HepG2 (cell line): Measurements from ENCODE around the gene DSCAML1. TPM values are rescaled to one million over a fixed set of nuclear protein-coding genes. Genes with fewer than 3 reads are reported as not detected.

Experiments
- ATAC-seq: fragments of 200-7000 bp; cut with Tn5 transposase; 3 replicates; pipeline ENCODE4 v1.9.1; 2020; ENCODE audit warnings: mild to moderate bottlenecking, moderate library complexity
- BruUV-seq: library from RNA; stranded (reverse); fragments of 400-500 nt; replicated peaks from 2 replicates; lab custom pipeline; 2021; lab: Mats Ljungman, UMichigan
- CTCF ChIA-PET: fragments of 300-600 bp; formaldehyde crosslinking; extraction: SDS; loops from one replicate; lab custom pipeline; 2021; ENCODE audit warnings: low total read pairs, inconsistent platforms, low intra/inter-chr PET ratio; lab: Yijun Ruan, JAX
- POLR2A ChIA-PET: fragments of 350-600 bp; sonication (Branson Sonifier 250); formaldehyde crosslinking; loops from one replicate; lab custom pipeline; 2020; ENCODE audit warnings: antibody characterized with exemption, inconsistent platforms; lab: Yijun Ruan, JAX
- DNase-seq: peaks from one replicate; pipeline ENCODE4 v3.0.0-alpha.2; 2015; ENCODE audit warnings: low spot score
- FAIRE-seq: peaks from 3 replicates; lab custom pipeline; 2011; peaks lifted over from hg19 to GRCh38; lab: Jason Lieb, UNC
- H2AFZ ChIP-seq: one replicate; pipeline ENCODE4 v1.6.1; 2011; ENCODE audit warnings: low read length, inconsistent platforms
- H3K27ac ChIP-seq: fragments of 300-600 bp; 3 replicates; pipeline ENCODE4 v1.8.0; 2011; ENCODE audit warnings: mixed run types, mild to moderate bottlenecking, mixed read lengths, low read length, inconsistent platforms; ENCODE audit not compliant: insufficient read depth; ENCODE audit errors: extremely low read length
- H3K27me3 ChIP-seq, 2 experiments: fragments of 200-600 bp in 1 of 2; 2 replicates in 1 of 2; 3 replicates in 1 of 2; pipeline versions ENCODE4 v1.6.0 to v1.8.0; 2011; ENCODE audit warnings: low read length in 2 of 2, mild to moderate bottlenecking in 2 of 2, moderate library complexity in 2 of 2, inconsistent platforms in 1 of 2; ENCODE audit not compliant: insufficient read depth in 2 of 2, control insufficient read depth in 1 of 2
- H3K36me3 ChIP-seq, 2 experiments: fragments of 200-600 bp in 1 of 2; replicated peaks in 1 of 2; 2 replicates in 1 of 2; 3 replicates in 1 of 2; pipeline versions ENCODE4 v1.5.1 to v1.8.0; 2011; ENCODE audit warnings: low read length in 2 of 2, inconsistent platforms in 1 of 2; ENCODE audit not compliant: insufficient read depth in 2 of 2, control insufficient read depth in 1 of 2
- H3K4me1 ChIP-seq: 2 replicates; pipeline ENCODE4 v1.5.1; 2012; ENCODE audit warnings: low read length, inconsistent platforms; ENCODE audit not compliant: insufficient read depth
- H3K4me2 ChIP-seq: 2 replicates; pipeline ENCODE4 v1.6.0; 2011; ENCODE audit warnings: low read depth, low read length, inconsistent platforms
- H3K4me3 ChIP-seq, 3 experiments: fragments of 200-600 bp in 1 of 3; sonication (generic), shearing (Covaris generic) in 1 of 3; replicated peaks in 1 of 3; 2 replicates each; pipeline ENCODE4 v1.5.1; 2011 to 2016; ENCODE audit warnings: low read length in 3 of 3, inconsistent platforms in 2 of 3, low read depth in 2 of 3, mild to moderate bottlenecking in 2 of 3, control low read depth in 1 of 3, mixed read lengths in 1 of 3; ENCODE audit not compliant: insufficient read depth in 1 of 3
- H3K79me2 ChIP-seq: one replicate; pipeline ENCODE4 v1.6.1; 2011; ENCODE audit warnings: low read length, inconsistent platforms; ENCODE audit not compliant: insufficient read depth
- H3K9ac ChIP-seq: 2 replicates; pipeline ENCODE4 v1.6.0; 2011; ENCODE audit warnings: mild to moderate bottlenecking, low read depth, low read length, inconsistent platforms; ENCODE audit not compliant: insufficient read depth
- H3K9me3 ChIP-seq: 2 replicates; pipeline ENCODE4 v1.5.1; 2012; ENCODE audit warnings: mild to moderate bottlenecking, low read length
- H4K20me1 ChIP-seq: 2 replicates; pipeline ENCODE4 v1.6.0; 2011; ENCODE audit warnings: inconsistent platforms, mild to moderate bottlenecking, low read length, moderate library complexity; ENCODE audit not compliant: insufficient read depth
- DPF2 ChIP-seq: sonication (generic); formaldehyde crosslinking; IDR thresholded peaks from 2 replicates; pipeline ENCODE4 v1.4.0; 2020; ENCODE audit warnings: mild to moderate bottlenecking, low read depth, missing genetic modification reagents, borderline replicate concordance
- EEA1 ChIP-seq: sonication (generic); formaldehyde crosslinking; IDR thresholded peaks from 2 replicates; pipeline ENCODE4 v1.5.1; 2020; ENCODE audit warnings: mild to moderate bottlenecking, missing genetic modification reagents, borderline replicate concordance
- EP300 ChIP-seq, 3 experiments: sonication (generic) in 1 of 3; formaldehyde crosslinking in 1 of 3; IDR thresholded peaks; 2 replicates each; pipeline versions ENCODE4 v1.5.1 to v1.6.1; 2011 to 2020; ENCODE audit warnings: low read depth in 2 of 3, low read length in 2 of 3, borderline replicate concordance in 1 of 3, improper control_type of control experiment in 1 of 3, mild to moderate bottlenecking in 1 of 3, missing genetic modification reagents in 1 of 3, moderate library complexity in 1 of 3
- HOXA3 ChIP-seq: sonication (generic); formaldehyde crosslinking; IDR thresholded peaks from 2 replicates; pipeline ENCODE4 v1.5.0; 2020; ENCODE audit warnings: missing genetic modification reagents
- NFYC ChIP-seq: IDR thresholded peaks from 2 replicates; pipeline ENCODE4 v1.6.1; 2016; ENCODE audit warnings: missing genetic modification reagents, missing compliant biosample characterization
- SAFB2 ChIP-seq: sonication (generic); formaldehyde crosslinking; IDR thresholded peaks from 2 replicates; pipeline ENCODE4 v1.5.1; 2020; ENCODE audit warnings: missing genetic modification reagents, low read depth, mild to moderate bottlenecking, borderline replicate concordance
- SETDB1 ChIP-seq: sonication (generic); formaldehyde crosslinking; IDR thresholded peaks from 2 replicates; pipeline ENCODE4 v1.5.1; 2020; ENCODE audit warnings: missing genetic modification reagents, mild to moderate bottlenecking, borderline replicate concordance
- SRSF9 ChIP-seq: fragments of 200-400 bp; formaldehyde crosslinking; IDR thresholded peaks from 2 replicates; pipeline ENCODE4 v1.6.1; 2018; ENCODE audit warnings: borderline replicate concordance, mild to moderate bottlenecking, low read depth, low read length; ENCODE audit not compliant: insufficient read depth, poor library complexity, severe bottlenecking
- ZFP90 ChIP-seq: sonication (generic); formaldehyde crosslinking; IDR thresholded peaks from 2 replicates; pipeline ENCODE4 v1.8.0; 2022; ENCODE audit warnings: missing genetic modification reagents, mild to moderate bottlenecking, inconsistent platforms, borderline replicate concordance
- ZNF468 ChIP-seq: sonication (generic); formaldehyde crosslinking; IDR thresholded peaks from 2 replicates; pipeline ENCODE4 v1.8.0; 2022; ENCODE audit warnings: mild to moderate bottlenecking, moderate library complexity, missing genetic modification reagents
- ZNF737 ChIP-seq: sonication (generic); formaldehyde crosslinking; IDR thresholded peaks from 2 replicates; pipeline ENCODE4 v1.5.0; 2020; ENCODE audit warnings: missing genetic modification reagents, mild to moderate bottlenecking, borderline replicate concordance
- ZZZ3 ChIP-seq: sonication (generic); formaldehyde crosslinking; IDR thresholded peaks from 2 replicates; pipeline ENCODE4 v1.4.0; 2020; ENCODE audit warnings: missing genetic modification reagents, mild to moderate bottlenecking, borderline replicate concordance
- WGBS: methylation state at CpG from one replicate; pipeline ENCODE4 v1.1.6; 2017; ENCODE audit warnings: low lambda C conversion rate; 5-methylcytosine and 5-hydroxymethylcytosine counted together
- in situ Hi-C: cut with HindIII; loops from 2 replicates; pipeline ENCODE4 v1.10.0; 2017; ENCODE audit warnings: low pct_unique_long_range_greater_than_20kb; ENCODE audit not compliant: extremely low pct_ligation_motif_present
- intact Hi-C: fragments of 100-400 bp; cut with micrococcal nuclease; formaldehyde crosslinking; loops from one replicate; pipeline ENCODE4 v1.10.0; 2022; ENCODE audit not compliant: unreplicated experiment
- polyA plus RNA-seq, 8 experiments: library from polyadenylated mRNA; depleted of rRNA in 3 of 8; stranded (reverse) in 7 of 8; unstranded in 1 of 8; fragments of >200 nt; fragmentation: Illumina TruSeq in 4 of 8; extraction: Trizol in 4 of 8; gene quantifications; 2 replicates each; pipeline versions ENCODE4 v1.2.1 to v1.2.3, GENCODE V29; 2011 to 2016; ENCODE audit warnings: low read depth in 4 of 8, missing spikeins in 1 of 8, mixed read lengths in 1 of 8; ENCODE audit not compliant: insufficient read depth in 1 of 8
- total RNA-seq, 5 experiments: library from RNA; depleted of rRNA; stranded (reverse); fragments of >200 nt; fragmentation: Illumina TruSeq; extraction: Trizol; gene quantifications; 2 replicates each; pipeline ENCODE4 v1.2.3, GENCODE V29; 2016; ENCODE audit warnings: low read depth in 1 of 5
- TF ChIP-seq, protein P1 (sequence below): sonication (generic); formaldehyde crosslinking; conservative IDR thresholded peaks from 2 replicates; pipeline ENCODE4 v1.8.0; 2022; ENCODE audit warnings: missing genetic modification reagents
- TF ChIP-seq, protein P2 (sequence below): sonication (generic); formaldehyde crosslinking; IDR thresholded peaks from 2 replicates; pipeline ENCODE4 v1.5.1; 2020; ENCODE audit warnings: mild to moderate bottlenecking, missing genetic modification reagents, borderline replicate concordance

The DSCAML1 gene
- total and polyA plus RNA-seq, 2 of the 13 experiments (the other 11 are each of a cell fraction or from before 2014, with no cell fraction given): 0.29 to 0.40 TPM

DNA sequence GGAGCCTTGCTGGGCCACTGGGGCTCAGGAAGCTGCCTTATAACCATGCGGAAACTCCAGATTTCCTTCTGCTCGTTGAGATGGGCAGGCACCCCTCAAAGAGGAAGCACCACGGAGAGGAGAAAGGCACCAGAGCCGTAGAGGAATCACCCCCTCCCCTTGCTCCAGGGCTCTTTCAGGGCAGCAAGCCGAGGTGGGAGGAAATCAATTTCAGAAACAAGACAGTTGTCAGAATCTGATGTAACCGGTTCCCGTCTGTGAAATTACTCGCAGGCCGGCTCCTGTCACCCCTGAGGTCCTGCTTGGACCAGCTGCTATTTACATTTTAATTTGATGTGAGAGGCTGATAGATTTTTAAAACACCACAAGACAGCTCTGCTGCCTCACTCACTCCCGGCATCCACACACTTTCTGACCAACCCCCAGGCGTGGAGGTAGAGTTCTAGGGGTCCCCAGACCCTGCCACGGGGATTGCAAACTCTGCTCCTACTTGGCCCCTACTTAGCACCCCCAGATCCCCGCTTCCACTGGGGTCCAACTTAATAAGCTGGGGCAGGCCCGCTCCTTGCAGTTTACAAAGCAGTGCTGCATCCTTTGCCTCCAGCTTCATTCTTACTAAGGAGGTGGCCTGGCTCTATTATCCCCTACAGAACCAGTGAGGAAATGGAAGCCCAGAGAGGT, 306.9 kb downstream of the DSCAML1 start:
- no peak for ATAC-seq
- BruUV-seq: no TSS peak
- Histone ChIP-seq H3K9me3 (no peaks in the 10 kb centered on the region), H3K4me1 (no peaks in the 10 kb centered on the region), H3K4me2 (no peak overlapping the region), H3K27me3 (peaks cover 8 to 36% of the 10 kb centered on the region in 2 experiments), H4K20me1 (no peaks in the 10 kb centered on the region), H3K4me3 (no peak overlapping the region), H2AFZ (no peak overlapping the region), H3K9ac (no peak overlapping the region), H3K27ac (no peak overlapping the region), H3K36me3 (no peaks in the 10 kb centered on the region), H3K79me2 (no peaks in the 10 kb centered on the region)
- intact Hi-C loops: no loop called here
- no peak for FAIRE-seq
- CTCF ChIA-PET: no interaction called here
- DNase-seq: no peak
- POLR2A ChIA-PET: no interaction called here
- 10% methylated on average over 12 of the region's 14 CpGs for WGBS
- in situ Hi-C loops: no loop called here
- TF ChIP-seq ZNF468 (CRISPR knock-in tag): no peak
- no peak for TF ChIP-seq NFYC (CRISPR knock-in tag)
- TF ChIP-seq SRSF9: no peak
- no peak for TF ChIP-seq EP300 (IDR thresholded peaks at IDR 0.05; ENCODE audit: low read depth in 2 of 2, low read length in 2 of 2)
- no peak for TF ChIP-seq EP300 (CRISPR knock-in tag; IDR thresholded peaks at IDR 0.05; ENCODE audit: borderline replicate concordance)
- no peak for TF ChIP-seq DPF2 (CRISPR knock-in tag)
- no peak for TF ChIP-seq SETDB1
- TF ChIP-seq ZZZ3 (CRISPR knock-in tag): no peak
- no peak for TF ChIP-seq HOXA3
- TF ChIP-seq ZFP90 (CRISPR knock-in tag): no peak
- TF ChIP-seq, protein P1, sequence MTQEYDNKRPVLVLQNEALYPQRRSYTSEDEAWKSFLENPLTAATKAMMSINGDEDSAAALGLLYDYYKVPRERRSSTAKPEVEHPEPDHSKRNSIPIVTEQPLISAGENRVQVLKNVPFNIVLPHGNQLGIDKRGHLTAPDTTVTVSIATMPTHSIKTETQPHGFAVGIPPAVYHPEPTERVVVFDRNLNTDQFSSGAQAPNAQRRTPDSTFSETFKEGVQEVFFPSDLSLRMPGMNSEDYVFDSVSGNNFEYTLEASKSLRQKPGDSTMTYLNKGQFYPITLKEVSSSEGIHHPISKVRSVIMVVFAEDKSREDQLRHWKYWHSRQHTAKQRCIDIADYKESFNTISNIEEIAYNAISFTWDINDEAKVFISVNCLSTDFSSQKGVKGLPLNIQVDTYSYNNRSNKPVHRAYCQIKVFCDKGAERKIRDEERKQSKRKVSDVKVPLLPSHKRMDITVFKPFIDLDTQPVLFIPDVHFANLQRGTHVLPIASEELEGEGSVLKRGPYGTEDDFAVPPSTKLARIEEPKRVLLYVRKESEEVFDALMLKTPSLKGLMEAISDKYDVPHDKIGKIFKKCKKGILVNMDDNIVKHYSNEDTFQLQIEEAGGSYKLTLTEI: no peak
- TF ChIP-seq EEA1: no peak
- TF ChIP-seq SAFB2 (CRISPR knock-in tag): no peak
- TF ChIP-seq, protein P2, sequence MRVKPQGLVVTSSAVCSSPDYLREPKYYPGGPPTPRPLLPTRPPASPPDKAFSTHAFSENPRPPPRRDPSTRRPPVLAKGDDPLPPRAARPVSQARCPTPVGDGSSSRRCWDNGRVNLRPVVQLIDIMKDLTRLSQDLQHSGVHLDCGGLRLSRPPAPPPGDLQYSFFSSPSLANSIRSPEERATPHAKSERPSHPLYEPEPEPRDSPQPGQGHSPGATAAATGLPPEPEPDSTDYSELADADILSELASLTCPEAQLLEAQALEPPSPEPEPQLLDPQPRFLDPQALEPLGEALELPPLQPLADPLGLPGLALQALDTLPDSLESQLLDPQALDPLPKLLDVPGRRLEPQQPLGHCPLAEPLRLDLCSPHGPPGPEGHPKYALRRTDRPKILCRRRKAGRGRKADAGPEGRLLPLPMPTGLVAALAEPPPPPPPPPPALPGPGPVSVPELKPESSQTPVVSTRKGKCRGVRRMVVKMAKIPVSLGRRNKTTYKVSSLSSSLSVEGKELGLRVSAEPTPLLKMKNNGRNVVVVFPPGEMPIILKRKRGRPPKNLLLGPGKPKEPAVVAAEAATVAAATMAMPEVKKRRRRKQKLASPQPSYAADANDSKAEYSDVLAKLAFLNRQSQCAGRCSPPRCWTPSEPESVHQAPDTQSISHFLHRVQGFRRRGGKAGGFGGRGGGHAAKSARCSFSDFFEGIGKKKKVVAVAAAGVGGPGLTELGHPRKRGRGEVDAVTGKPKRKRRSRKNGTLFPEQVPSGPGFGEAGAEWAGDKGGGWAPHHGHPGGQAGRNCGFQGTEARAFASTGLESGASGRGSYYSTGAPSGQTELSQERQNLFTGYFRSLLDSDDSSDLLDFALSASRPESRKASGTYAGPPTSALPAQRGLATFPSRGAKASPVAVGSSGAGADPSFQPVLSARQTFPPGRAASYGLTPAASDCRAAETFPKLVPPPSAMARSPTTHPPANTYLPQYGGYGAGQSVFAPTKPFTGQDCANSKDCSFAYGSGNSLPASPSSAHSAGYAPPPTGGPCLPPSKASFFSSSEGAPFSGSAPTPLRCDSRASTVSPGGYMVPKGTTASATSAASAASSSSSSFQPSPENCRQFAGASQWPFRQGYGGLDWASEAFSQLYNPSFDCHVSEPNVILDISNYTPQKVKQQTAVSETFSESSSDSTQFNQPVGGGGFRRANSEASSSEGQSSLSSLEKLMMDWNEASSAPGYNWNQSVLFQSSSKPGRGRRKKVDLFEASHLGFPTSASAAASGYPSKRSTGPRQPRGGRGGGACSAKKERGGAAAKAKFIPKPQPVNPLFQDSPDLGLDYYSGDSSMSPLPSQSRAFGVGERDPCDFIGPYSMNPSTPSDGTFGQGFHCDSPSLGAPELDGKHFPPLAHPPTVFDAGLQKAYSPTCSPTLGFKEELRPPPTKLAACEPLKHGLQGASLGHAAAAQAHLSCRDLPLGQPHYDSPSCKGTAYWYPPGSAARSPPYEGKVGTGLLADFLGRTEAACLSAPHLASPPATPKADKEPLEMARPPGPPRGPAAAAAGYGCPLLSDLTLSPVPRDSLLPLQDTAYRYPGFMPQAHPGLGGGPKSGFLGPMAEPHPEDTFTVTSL (CRISPR knock-in tag): no peak
- TF ChIP-seq ZNF737 (CRISPR knock-in tag): no peak
